Natural killer cell (primary cell): Measurements from ENCODE around the gene XYLT2. TPM values are rescaled to one million over a fixed set of nuclear protein-coding genes. Genes with fewer than 3 reads are reported as not detected.

Experiments
- ATAC-seq, 3 donors: fragments of 150-1000 bp in 2 of 3; fragments of 200-7000 bp in 1 of 3; cut with Tn5 transposase; 1 replicate in 1 of 3; 2 replicates in 2 of 3; pipeline ENCODE4 v1.10.0; 2021; ENCODE audit warnings: mild to moderate bottlenecking in 2 of 3, moderate library complexity in 2 of 3
- DNase-seq, 2 donors: peaks; one replicate each; pipeline versions ENCODE4 v3.0.0 to v3.0.0-alpha.2; 2013 to 2021; ENCODE audit warnings: mixed read lengths in 1 of 2
- H3K27ac ChIP-seq: one replicate; pipeline ENCODE4 v1.5.1; 2013; ENCODE audit warnings: mild to moderate bottlenecking, low read length
- H3K27me3 ChIP-seq: one replicate; pipeline ENCODE4 v1.6.1; 2013; ENCODE audit warnings: low read length; ENCODE audit not compliant: control insufficient read depth, insufficient read depth
- H3K36me3 ChIP-seq: one replicate; pipeline ENCODE4 v1.6.1; 2013; ENCODE audit warnings: low read length; ENCODE audit not compliant: control insufficient read depth, insufficient read depth
- H3K4me1 ChIP-seq: one replicate; pipeline ENCODE4 v1.6.1; 2013; ENCODE audit warnings: low read length; ENCODE audit not compliant: control insufficient read depth, insufficient read depth
- H3K4me3 ChIP-seq: one replicate; pipeline ENCODE4 v1.5.1; 2013; ENCODE audit warnings: low read length
- H3K9me3 ChIP-seq: one replicate; pipeline ENCODE4 v1.6.1; 2013; ENCODE audit warnings: low read length; ENCODE audit not compliant: control insufficient read depth, insufficient read depth
- H3K27ac Mint-ChIP-seq, 2 donors: one replicate each; pipeline ENCODE4 v1.8.0; 2022; ENCODE audit warnings: mild to moderate bottlenecking in 2 of 2, mixed read lengths in 2 of 2, moderate library complexity in 1 of 2
- H3K27me3 Mint-ChIP-seq, 2 donors: one replicate each; pipeline ENCODE4 v1.8.0; 2022; ENCODE audit warnings: low read depth in 2 of 2, mixed read lengths in 2 of 2
- H3K36me3 Mint-ChIP-seq: one replicate; pipeline ENCODE4 v1.8.0; 2022; ENCODE audit warnings: mixed read lengths
- H3K4me1 Mint-ChIP-seq, 2 donors: one replicate each; pipeline ENCODE4 v1.8.0; 2022; ENCODE audit warnings: mixed read lengths in 2 of 2
- H3K4me3 Mint-ChIP-seq: one replicate; pipeline ENCODE4 v1.8.0; 2022; ENCODE audit warnings: mild to moderate bottlenecking, moderate library complexity, mixed read lengths
- H3K9me3 Mint-ChIP-seq, 2 donors: one replicate each; pipeline ENCODE4 v1.8.0; 2022; ENCODE audit warnings: mixed read lengths in 2 of 2
- CTCF ChIP-seq: fragments of 200-600 bp; IDR thresholded peaks from one replicate; pipeline ENCODE4 v1.8.0; 2022; ENCODE audit warnings: antibody characterized with exemption
- WGBS: methylation state at CpG from one replicate; pipeline ENCODE4 v1.1.7; 2013; ENCODE audit warnings: missing lambda C conversion rate; ENCODE audit not compliant: insufficient coverage; 5-methylcytosine and 5-hydroxymethylcytosine counted together
- intact Hi-C: fragments of 100-400 bp; cut with micrococcal nuclease; formaldehyde crosslinking; loops from one replicate; pipeline ENCODE4 v1.14.2; 2022
- total RNA-seq, 4 donors: library from RNA; stranded (reverse); fragments of 120-200 nt in 1 of 4; gene quantifications; one replicate each; pipeline versions ENCODE4 v1.2.3 to v1.2.4, GENCODE V29; 2013 to 2022

The XYLT2 gene
- total RNA-seq, 3 donors from 2014 or later (not counting 1 experiment from before 2014, with no cell fraction given) = 16.3 to 25.4 (median 18.6) TPM

DNA sequence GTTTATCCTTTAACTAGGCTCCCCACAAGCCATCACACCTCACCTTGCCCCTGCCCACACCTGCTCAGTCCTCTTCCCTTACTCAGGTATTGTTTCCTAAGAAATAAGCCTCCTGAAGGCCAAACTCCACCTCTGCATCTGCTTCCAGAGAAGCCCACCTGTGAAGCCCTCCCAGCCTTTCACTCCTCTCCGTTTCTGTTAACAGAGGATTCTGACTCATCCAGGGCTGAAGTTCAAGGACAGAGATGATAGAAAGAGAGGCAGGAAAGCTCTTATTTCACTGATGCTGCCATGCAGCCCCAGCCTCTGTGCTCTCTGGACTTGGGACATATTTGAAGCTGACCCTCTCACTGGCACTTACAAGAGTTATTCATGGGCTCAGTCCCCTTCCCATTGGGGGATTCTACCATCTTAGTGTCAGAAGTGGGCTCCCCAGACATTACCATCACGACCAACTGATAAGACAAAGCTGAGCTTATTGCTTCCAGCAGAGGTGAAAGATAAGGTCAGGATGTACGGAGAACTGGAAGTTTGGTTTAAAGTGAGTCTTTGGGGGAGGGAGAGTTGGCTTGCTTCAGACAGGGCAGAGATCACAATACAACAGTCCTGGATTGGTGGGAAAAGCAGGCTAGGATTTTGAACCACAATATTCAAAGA lies 35.3 kb upstream of the XYLT2 start:
- intact Hi-C loops = loop anchor here (10.0 kb wide), 1 partner anchor 56 kb away; no protein-coding TSS in a partner anchor

GRCh38 chr17:50311112-50311460 lies 34.8 kb upstream of the XYLT2 start:
- no peaks in the 10 kb centered on the region for H3K4me1 ChIP-seq
- Mint-ChIP-seq H3K36me3 (no peaks in the 10 kb centered on the region), H3K27ac (no peak overlapping the region), H3K27me3 (peaks cover 10 to 28% of the 10 kb centered on the region in 2 donors), H3K9me3 (no peaks in the 10 kb centered on the region), H3K4me3 (no peak overlapping the region), H3K4me1 (no peaks in the 10 kb centered on the region)
- 48% methylated on average over 1 of the region's 1 CpG for WGBS
- H3K36me3 ChIP-seq = no peaks in the 10 kb centered on the region
- H3K27ac ChIP-seq = no peak overlapping the region
- intact Hi-C loops = loop anchor here (10.0 kb wide), 1 partner anchor 56 kb away; no protein-coding TSS in a partner anchor
- no peaks in the 10 kb centered on the region for H3K9me3 ChIP-seq
- DNase-seq (no peak), ATAC-seq (no peak)
- H3K4me3 ChIP-seq = no peak overlapping the region
- TF ChIP-seq CTCF = no peak
- H3K27me3 ChIP-seq = no peaks in the 10 kb centered on the region

More for the DNA sequence above, 35.3 kb upstream of the XYLT2 start:
- Histone ChIP-seq H3K36me3 (no peaks in the 10 kb centered on the region), H3K4me1 (no peaks in the 10 kb centered on the region), H3K9me3 (no peaks in the 10 kb centered on the region), H3K4me3 (no peak overlapping the region), H3K27ac (no peak overlapping the region), H3K27me3 (no peaks in the 10 kb centered on the region)
- no peaks in the 10 kb centered on the region for H3K9me3 Mint-ChIP-seq
- TF ChIP-seq CTCF = no peak
- peaks cover 10 to 28% of the 10 kb centered on the region in 2 donors for H3K27me3 Mint-ChIP-seq
- H3K36me3 Mint-ChIP-seq = no peaks in the 10 kb centered on the region
- no peak overlapping the region for H3K4me3 Mint-ChIP-seq
- H3K4me1 Mint-ChIP-seq = no peaks in the 10 kb centered on the region
- DNase-seq (no peak), ATAC-seq (no peak)
- no peak overlapping the region for H3K27ac Mint-ChIP-seq
- WGBS = 63% methylated on average over 3 of the region's 3 CpGs

GRCh38 chr17:50311483-50311882 lies 34.4 kb upstream of the XYLT2 start:
- ATAC-seq (no peak), DNase-seq (no peak)
- Mint-ChIP-seq H3K9me3 (no peaks in the 10 kb centered on the region), H3K27ac (no peak overlapping the region), H3K36me3 (no peaks in the 10 kb centered on the region), H3K4me1 (no peaks in the 10 kb centered on the region), H3K27me3 (peaks cover 10 to 28% of the 10 kb centered on the region in 2 donors), H3K4me3 (no peak overlapping the region)
- Histone ChIP-seq H3K9me3 (no peaks in the 10 kb centered on the region), H3K4me3 (no peak overlapping the region), H3K36me3 (no peaks in the 10 kb centered on the region), H3K27me3 (no peaks in the 10 kb centered on the region), H3K27ac (no peak overlapping the region), H3K4me1 (no peaks in the 10 kb centered on the region)
- intact Hi-C loops = loop anchor here (10.0 kb wide), 1 partner anchor 57 kb away; no protein-coding TSS in a partner anchor
- 75% methylated on average over 4 of the region's 4 CpGs for WGBS
- TF ChIP-seq CTCF = no peak

DNA sequence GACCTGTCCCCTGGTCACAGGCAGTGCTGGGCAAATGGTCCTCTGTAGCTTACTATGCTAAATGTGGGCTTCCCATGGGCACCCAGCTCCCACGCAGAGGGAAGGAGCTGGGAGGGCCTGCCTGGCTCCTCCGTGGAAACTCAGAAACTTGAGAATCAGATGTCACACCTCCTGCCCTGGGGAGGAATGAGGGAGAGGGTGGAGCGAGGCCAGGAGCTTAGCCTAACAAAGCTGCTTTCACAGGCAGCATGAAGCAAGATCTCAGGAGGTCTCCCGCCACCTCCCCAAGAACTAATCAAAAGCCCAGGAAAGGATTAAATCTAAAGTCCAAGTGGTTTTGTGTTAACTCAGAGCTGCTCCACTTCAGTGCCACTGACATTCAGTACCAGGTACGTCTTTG lies 33.6 kb upstream of the XYLT2 start:
- no peak overlapping the region for H3K4me3 Mint-ChIP-seq
- 91% methylated on average over 5 of the region's 5 CpGs for WGBS
- H3K9me3 ChIP-seq = no peaks in the 10 kb centered on the region
- H3K4me3 ChIP-seq = no peak overlapping the region
- no peak overlapping the region for H3K27ac ChIP-seq
- no peaks in the 10 kb centered on the region for H3K4me1 ChIP-seq
- no peaks in the 10 kb centered on the region for H3K27me3 ChIP-seq
- DNase-seq (no peak), ATAC-seq (no peak)
- H3K9me3 Mint-ChIP-seq = no peaks in the 10 kb centered on the region
- H3K27me3 Mint-ChIP-seq = peaks cover 10 to 28% of the 10 kb centered on the region in 2 donors
- no peaks in the 10 kb centered on the region for H3K36me3 Mint-ChIP-seq
- H3K36me3 ChIP-seq = no peaks in the 10 kb centered on the region
- intact Hi-C loops = loop anchor here (10.0 kb wide), 1 partner anchor 58 kb away; no protein-coding TSS in a partner anchor
- no peaks in the 10 kb centered on the region for H3K4me1 Mint-ChIP-seq
- H3K27ac Mint-ChIP-seq = no peak overlapping the region
- no peak for TF ChIP-seq CTCF
